KG1 (cell line): ENCODE data around the gene CTSL.
"Not testable (repeated sequence)": the region's sequence is repeated elsewhere in the genome, so short reads cannot be mapped to it uniquely, and the experiment has no call there.

Source experiments
- DNase-seq: peaks from one replicate; lab custom pipeline; 2025; lab: John Stamatoyannopoulos, UW

The CTSL gene

GRCh38 chr9:87759980-87760379, 34.1 kb downstream of the CTSL start:
- DNase-seq, result not testable (repeated sequence)

DNA sequence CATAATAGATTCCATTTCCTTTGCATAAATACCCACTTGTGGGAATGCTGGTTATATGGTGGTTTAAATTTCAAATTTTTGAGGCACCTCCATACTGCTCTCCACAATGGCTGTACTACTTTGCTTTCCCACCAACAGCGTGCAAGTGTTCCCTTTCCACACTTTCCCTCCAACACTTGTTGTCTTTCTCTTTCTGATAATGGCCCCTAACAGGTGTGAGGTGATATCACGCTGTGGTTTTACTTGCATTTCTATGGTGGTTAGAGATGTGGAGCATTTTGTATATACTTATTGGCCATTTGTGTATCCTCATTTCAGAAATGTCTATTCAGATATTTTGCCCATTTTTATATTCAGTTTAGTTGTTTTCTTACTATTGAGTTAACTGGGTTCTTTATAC, 34.6 kb downstream of the CTSL start:
- DNase-seq, result no peak

- no peak for DNase-seq
Measured at GRCh38 chr9:87763286-87763685, 37.4 kb downstream of the CTSL start.

DNA sequence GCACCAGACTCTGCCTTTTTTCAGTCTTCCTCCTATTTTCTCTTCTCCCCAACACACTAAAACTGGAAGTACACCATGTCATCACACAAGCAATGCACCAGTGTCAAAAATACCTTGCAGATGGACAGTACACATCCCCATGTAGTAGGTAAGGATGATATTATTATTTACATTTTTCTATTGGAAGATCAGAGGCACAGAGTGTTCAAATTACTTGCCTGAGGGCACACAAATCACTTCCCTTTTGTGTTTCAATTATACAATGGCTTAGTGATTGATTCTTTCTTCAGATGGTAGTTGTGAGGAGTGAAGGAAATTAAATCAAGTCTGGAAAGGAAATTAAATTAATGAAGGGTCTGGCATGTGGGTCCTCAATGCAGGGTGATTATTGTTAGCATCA, 39.6 kb downstream of the CTSL start:
- DNase-seq, result no peak

DNA sequence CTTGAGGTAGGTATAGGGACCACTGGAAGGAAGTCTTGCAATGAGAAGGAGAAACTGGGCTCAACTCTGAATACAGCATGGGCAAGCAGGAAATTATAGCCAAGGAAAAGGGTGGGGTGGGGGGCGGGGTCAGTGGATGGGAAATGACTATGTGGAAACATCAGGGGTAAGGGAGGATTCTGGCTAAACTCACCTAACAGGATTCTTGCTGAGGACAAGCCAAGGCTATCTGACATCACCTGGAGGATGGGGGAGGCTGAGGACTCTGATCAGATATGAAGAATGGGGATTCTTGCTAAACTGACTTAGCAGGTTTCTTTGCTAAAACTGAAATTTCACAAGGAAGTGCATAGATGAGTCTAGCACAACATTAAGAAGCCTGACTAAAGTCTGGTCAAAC, 40.8 kb downstream of the CTSL start:
- no peak for DNase-seq

DNA sequence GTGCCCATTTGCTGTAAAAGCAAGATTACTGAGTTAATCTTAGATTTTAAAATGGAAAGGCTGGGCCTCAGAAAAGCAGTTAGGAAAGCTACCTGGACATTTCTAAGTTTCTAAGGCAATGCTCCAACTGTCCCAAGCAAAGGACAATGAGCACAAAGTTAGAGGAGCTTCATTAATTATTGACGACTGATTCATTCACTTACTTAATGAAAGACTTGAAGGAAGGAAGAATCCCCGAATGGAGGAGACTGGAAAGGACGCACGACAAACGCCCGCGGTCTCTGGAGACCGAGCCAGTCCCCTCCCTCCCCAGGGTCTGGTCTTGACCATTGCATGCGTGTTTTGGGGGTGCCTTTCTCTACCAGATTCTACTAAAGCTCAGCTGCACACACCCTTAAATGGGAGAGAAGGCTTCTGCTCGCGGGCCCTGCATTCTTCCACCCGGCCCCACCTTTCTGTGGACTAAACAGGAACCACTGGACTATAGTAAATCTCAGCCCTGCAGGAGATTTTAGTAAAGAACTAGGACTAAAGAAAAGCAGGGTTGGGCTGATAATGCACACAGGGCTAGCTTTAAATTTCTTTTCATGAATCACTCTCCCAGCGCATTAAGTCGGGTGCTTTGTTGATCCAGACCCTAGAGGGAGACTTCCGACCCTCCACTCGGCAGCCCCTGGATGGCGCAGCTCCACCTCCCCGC, 44.8 kb downstream of the CTSL start:
- no peak for DNase-seq

DNA sequence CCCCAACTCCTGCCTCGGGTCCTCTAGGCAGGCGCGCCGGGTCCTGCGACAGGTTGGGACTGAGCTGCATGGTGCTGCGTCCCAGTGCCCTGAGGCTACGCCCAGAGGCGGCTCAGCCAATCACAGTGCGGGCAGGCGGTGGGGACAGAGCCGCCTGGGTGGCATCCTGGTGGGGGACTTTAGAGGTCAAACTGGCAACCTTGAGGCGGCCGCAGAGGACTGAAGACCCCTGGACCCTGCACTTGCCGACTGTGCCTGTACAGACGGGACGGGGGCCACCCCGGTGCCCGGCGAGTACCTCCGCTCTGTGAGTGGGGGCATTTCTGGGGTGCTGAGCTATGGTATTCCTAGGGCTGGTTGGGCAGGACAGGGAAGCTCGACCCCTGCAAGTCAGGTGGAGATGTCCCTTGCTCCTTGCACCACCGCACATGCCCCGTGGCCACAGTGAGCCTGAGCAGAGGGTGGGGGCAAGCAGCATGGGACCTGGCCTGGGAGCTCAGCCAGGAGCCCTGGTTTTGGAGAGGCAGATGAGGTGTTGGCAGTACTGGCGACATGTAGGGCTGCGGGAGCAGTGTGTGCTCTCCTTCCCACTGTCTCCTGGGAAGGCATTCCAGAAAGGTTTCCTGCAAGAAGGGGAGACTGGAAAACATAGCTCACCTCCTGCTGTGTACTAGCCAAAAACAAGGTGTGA, 45.5 kb downstream of the CTSL start:
- no peak for DNase-seq

GRCh38 chr9:87776481-87777379, 50.8 kb downstream of the CTSL start:
- DNase-seq, result no peak

- no peak for DNase-seq
Measured at GRCh38 chr9:87778996-87779395, 53.1 kb downstream of the CTSL start.
